CD4-positive, CD25-positive, alpha-beta regulatory T cell (primary cell): ENCODE measurements around the gene CITED1. TPM values are rescaled to one million over a fixed set of nuclear protein-coding genes. Genes with fewer than 3 reads are reported as not detected.
A peak's percentile ranks its signal among the peaks of the same experiment; 100 is the strongest.

Experiments used
- ATAC-seq, 2 donors: fragments of 150-1000 bp; cut with Tn5 transposase; one replicate each; pipeline ENCODE4 v1.10.0; 2021; ENCODE audit warnings: low read depth in 2 of 2, moderate number of reproducible peaks in 2 of 2, moderate library complexity in 1 of 2
- DNase-seq, 3 donors: peaks; one replicate each; pipeline versions ENCODE4 v3.0.0 to v3.0.0-alpha.2; 2012 to 2022; ENCODE audit warnings: mixed read lengths in 1 of 3
- H3K27ac ChIP-seq: one replicate; pipeline ENCODE4 v1.7.0; 2013; ENCODE audit warnings: mild to moderate bottlenecking, low read length; ENCODE audit not compliant: insufficient read depth, poor library complexity, severe bottlenecking
- H3K27me3 ChIP-seq: one replicate; pipeline ENCODE4 v1.7.0; 2013; ENCODE audit warnings: low read length; ENCODE audit not compliant: control insufficient read depth, insufficient read depth
- H3K36me3 ChIP-seq: one replicate; pipeline ENCODE4 v1.7.0; 2013; ENCODE audit warnings: mild to moderate bottlenecking, low read length, moderate library complexity; ENCODE audit not compliant: control insufficient read depth, insufficient read depth
- H3K4me1 ChIP-seq: 2 replicates; pipeline ENCODE4 v1.7.0; 2013; ENCODE audit warnings: mild to moderate bottlenecking, low read length; ENCODE audit not compliant: insufficient read depth, control insufficient read depth, poor library complexity, severe bottlenecking
- H3K4me3 ChIP-seq: one replicate; pipeline ENCODE4 v1.7.0; 2013; ENCODE audit warnings: low read depth, mild to moderate bottlenecking, low read length, moderate library complexity
- H3K9me3 ChIP-seq, 2 experiments: 1 replicate in 1 of 2; 2 replicates in 1 of 2; pipeline ENCODE4 v1.7.0; 2013; ENCODE audit warnings: low read length in 2 of 2, mild to moderate bottlenecking in 1 of 2, moderate library complexity in 1 of 2; ENCODE audit not compliant: control insufficient read depth in 2 of 2
- H3K27ac Mint-ChIP-seq, 3 donors: one replicate each; pipeline ENCODE4 v1.8.0; 2020 to 2022; ENCODE audit warnings: mild to moderate bottlenecking in 3 of 3, mixed read lengths in 3 of 3, moderate library complexity in 2 of 3
- H3K27me3 Mint-ChIP-seq: one replicate; pipeline ENCODE4 v1.8.0; 2022; ENCODE audit warnings: mild to moderate bottlenecking, mixed read lengths
- H3K36me3 Mint-ChIP-seq: one replicate; pipeline ENCODE4 v1.8.0; 2020; ENCODE audit warnings: mixed read lengths
- H3K4me1 Mint-ChIP-seq, 4 donors: one replicate each; pipeline ENCODE4 v1.8.0; 2020 to 2022; ENCODE audit warnings: mixed read lengths in 4 of 4, mild to moderate bottlenecking in 1 of 4
- H3K4me3 Mint-ChIP-seq, 4 donors: one replicate each; pipeline ENCODE4 v1.8.0; 2020 to 2022; ENCODE audit warnings: mild to moderate bottlenecking in 4 of 4, mixed read lengths in 4 of 4, moderate library complexity in 3 of 4
- H3K9me3 Mint-ChIP-seq, 7 donors: one replicate each; pipeline ENCODE4 v1.8.0; 2020 to 2022; ENCODE audit warnings: mixed read lengths in 7 of 7, mild to moderate bottlenecking in 3 of 7, moderate library complexity in 2 of 7
- polyA plus RNA-seq, 4 donors: library from polyadenylated mRNA; unstranded; fragments of 300-500 nt; fragmentation: Illumina TruSeq; gene quantifications; one replicate each; pipeline ENCODE4 v1.2.3, GENCODE V29; 2021
- total RNA-seq: library from RNA; stranded (reverse); gene quantifications from one replicate; pipeline ENCODE4 v1.2.3, GENCODE V29; 2022

Gene CITED1
- total and polyA plus RNA-seq, 5 donors from 2014 or later: 1.4 TPM; not detected in 4

GRCh38 chrX:72271812-72272211 lies 33.9 kb downstream of the CITED1 start:
- peaks cover 60% of the 10 kb centered on the region for H3K36me3 ChIP-seq
- H3K4me3 ChIP-seq: no peak overlapping the region
- Mint-ChIP-seq H3K27ac (peak overlapping the region in 2 of 3 donors; percentile 55 to 72), H3K9me3 (no peaks in the 10 kb centered on the region), H3K27me3 (no peaks in the 10 kb centered on the region), H3K36me3 (peaks cover 69% of the 10 kb centered on the region), H3K4me1 (peaks cover 16 to 55% (median 28%) of the 10 kb centered on the region in 4 donors), H3K4me3 (peak overlapping the region in 2 of 4 donors; percentile 0 to 87)
- ATAC-seq (no peak), DNase-seq (no peak)
- no peaks in the 10 kb centered on the region for H3K9me3 ChIP-seq
- no peak overlapping the region for H3K27ac ChIP-seq
- no peaks in the 10 kb centered on the region for H3K27me3 ChIP-seq
- H3K4me1 ChIP-seq: peaks cover 25% of the 10 kb centered on the region

GRCh38 chrX:72271091-72271788 lies 34.5 kb downstream of the CITED1 start:
- peaks cover 25% of the 10 kb centered on the region for H3K4me1 ChIP-seq
- peaks cover 60% of the 10 kb centered on the region for H3K36me3 ChIP-seq
- H3K36me3 Mint-ChIP-seq: peaks cover 69% of the 10 kb centered on the region
- H3K27me3 ChIP-seq: no peaks in the 10 kb centered on the region
- H3K4me3 ChIP-seq: no peak overlapping the region
- H3K4me1 Mint-ChIP-seq: peaks cover 16 to 53% (median 28%) of the 10 kb centered on the region in 4 donors
- ATAC-seq (no peak), DNase-seq (no peak)
- peak overlapping the region in 2 of 4 donors; percentile 44 to 87 for H3K4me3 Mint-ChIP-seq
- H3K27ac Mint-ChIP-seq: peak overlapping the region in 1 of 3 donors; percentile 72
- H3K9me3 Mint-ChIP-seq: no peaks in the 10 kb centered on the region
- H3K9me3 ChIP-seq: no peaks in the 10 kb centered on the region
- H3K27ac ChIP-seq: no peak overlapping the region
- H3K27me3 Mint-ChIP-seq: no peaks in the 10 kb centered on the region

GRCh38 chrX:72270316-72270866 lies 35.3 kb downstream of the CITED1 start:
- no peak overlapping the region for H3K27ac ChIP-seq
- ATAC-seq (no peak), DNase-seq (no peak)
- peaks cover 17% of the 10 kb centered on the region for H3K4me1 ChIP-seq
- H3K4me3 ChIP-seq: no peak overlapping the region
- H3K9me3 ChIP-seq: no peaks in the 10 kb centered on the region
- H3K27me3 ChIP-seq: no peaks in the 10 kb centered on the region
- peaks cover 58% of the 10 kb centered on the region for H3K36me3 ChIP-seq
- no peak overlapping the region for H3K4me3 Mint-ChIP-seq
- H3K4me1 Mint-ChIP-seq: peaks cover 13 to 44% (median 25%) of the 10 kb centered on the region in 4 donors
- H3K9me3 Mint-ChIP-seq: no peaks in the 10 kb centered on the region
- H3K36me3 Mint-ChIP-seq: peaks cover 61% of the 10 kb centered on the region
- peak overlapping the region in 1 of 3 donors; percentile 38 for H3K27ac Mint-ChIP-seq
- no peaks in the 10 kb centered on the region for H3K27me3 Mint-ChIP-seq

GRCh38 chrX:72269671-72270251 lies 36.0 kb downstream of the CITED1 start:
- Mint-ChIP-seq H3K27ac (peak overlapping the region in 1 of 3 donors; percentile 80), H3K4me1 (peaks cover 10 to 38% (median 19%) of the 10 kb centered on the region in 4 donors), H3K9me3 (no peaks in the 10 kb centered on the region), H3K36me3 (peaks cover 55% of the 10 kb centered on the region), H3K4me3 (no peak overlapping the region), H3K27me3 (no peaks in the 10 kb centered on the region)
- ATAC-seq (peak in 1 of 2 donors; percentile 66), DNase-seq (peak in 1 of 3 donors; percentile 24)
- Histone ChIP-seq H3K4me1 (peaks cover 11% of the 10 kb centered on the region), H3K9me3 (no peaks in the 10 kb centered on the region), H3K36me3 (peaks cover 56% of the 10 kb centered on the region), H3K27ac (no peak overlapping the region), H3K4me3 (no peak overlapping the region), H3K27me3 (no peaks in the 10 kb centered on the region)

GRCh38 chrX:72268597-72269365 lies 36.9 kb downstream of the CITED1 start:
- DNase-seq: no peak
- H3K27ac ChIP-seq: no peak overlapping the region
- H3K4me1 ChIP-seq: peaks cover 1% of the 10 kb centered on the region
- no peak overlapping the region for H3K4me3 ChIP-seq
- Mint-ChIP-seq H3K36me3 (peaks cover 45% of the 10 kb centered on the region), H3K9me3 (no peaks in the 10 kb centered on the region), H3K4me1 (peaks cover 2 to 28% (median 9%) of the 10 kb centered on the region in 4 donors), H3K27ac (no peak overlapping the region), H3K27me3 (no peaks in the 10 kb centered on the region), H3K4me3 (peak overlapping the region in 1 of 4 donors; percentile 27)
- no peaks in the 10 kb centered on the region for H3K9me3 ChIP-seq
- no peak for ATAC-seq
- peaks cover 46% of the 10 kb centered on the region for H3K36me3 ChIP-seq
- no peaks in the 10 kb centered on the region for H3K27me3 ChIP-seq

- no peaks in the 10 kb centered on the region for H3K9me3 Mint-ChIP-seq
Observed at GRCh38 chrX:72265263-72265662, 40.5 kb downstream of the CITED1 start.

GRCh38 chrX:72262077-72262476 lies 43.6 kb downstream of the CITED1 start:
- Histone ChIP-seq H3K4me1 (no peaks in the 10 kb centered on the region), H3K4me3 (no peak overlapping the region), H3K36me3 (no peaks in the 10 kb centered on the region), H3K27ac (no peak overlapping the region), H3K27me3 (no peaks in the 10 kb centered on the region), H3K9me3 (no peaks in the 10 kb centered on the region)
- H3K27ac Mint-ChIP-seq: peak overlapping the region in 2 of 3 donors; percentile 4 to 43
- no peak overlapping the region for H3K4me3 Mint-ChIP-seq
- H3K27me3 Mint-ChIP-seq: no peaks in the 10 kb centered on the region
- H3K9me3 Mint-ChIP-seq: no peaks in the 10 kb centered on the region
- ATAC-seq: no peak
- DNase-seq: no peak
- peaks cover 0 to 3% (median 0%) of the 10 kb centered on the region in 4 donors for H3K4me1 Mint-ChIP-seq
- H3K36me3 Mint-ChIP-seq: peaks cover 23% of the 10 kb centered on the region

More at GRCh38 chrX:72265263-72265662, 40.5 kb downstream of the CITED1 start:
- no peaks in the 10 kb centered on the region for H3K27me3 Mint-ChIP-seq
- Histone ChIP-seq H3K4me1 (no peaks in the 10 kb centered on the region), H3K27me3 (no peaks in the 10 kb centered on the region), H3K27ac (no peak overlapping the region), H3K36me3 (peaks cover 16% of the 10 kb centered on the region), H3K4me3 (no peak overlapping the region), H3K9me3 (no peaks in the 10 kb centered on the region)
- no peak overlapping the region for H3K4me3 Mint-ChIP-seq
- H3K4me1 Mint-ChIP-seq: peaks cover 0 to 8% (median 5%) of the 10 kb centered on the region in 4 donors
- no peak for DNase-seq
- ATAC-seq: no peak
- no peak overlapping the region for H3K27ac Mint-ChIP-seq
- peaks cover 35% of the 10 kb centered on the region for H3K36me3 Mint-ChIP-seq
